Measurements from ENCODE around the gene BPIFB3.

BPIFB3 gene

GRCh38 chr20:33022694-33023438, 30.8 kb upstream of the BPIFB3 start:
- no peak overlapping the region for H3K27ac Mint-ChIP-seq
- no peaks in the 10 kb centered on the region for H3K27me3 Mint-ChIP-seq

GRCh38 chr20:33023439-33024242, 30.1 kb upstream of the BPIFB3 start:
- no peak for DNase-seq
- H3K4me3 Mint-ChIP-seq, result no peak overlapping the region
- H3K4me1 Mint-ChIP-seq, result no peaks in the 10 kb centered on the region
- ATAC-seq, result no peak
- no peaks in the 10 kb centered on the region for H3K36me3 Mint-ChIP-seq (ENCODE audit: low read depth)
- H3K27ac Mint-ChIP-seq, result no peak overlapping the region
- H3K9me3 Mint-ChIP-seq, result no peaks in the 10 kb centered on the region
- no peaks in the 10 kb centered on the region for H3K27me3 Mint-ChIP-seq

More at GRCh38 chr20:33022694-33023438, 30.8 kb upstream of the BPIFB3 start:
- Mint-ChIP-seq H3K9me3 (no peaks in the 10 kb centered on the region), H3K4me3 (no peak overlapping the region), H3K36me3 (ENCODE audit: low read depth) (no peaks in the 10 kb centered on the region), H3K4me1 (no peaks in the 10 kb centered on the region)
- DNase-seq (no peak), ATAC-seq (no peak)

GRCh38 chr20:33024243-33024560, 29.5 kb upstream of the BPIFB3 start:
- Mint-ChIP-seq H3K9me3 (no peaks in the 10 kb centered on the region), H3K4me1 (no peaks in the 10 kb centered on the region), H3K4me3 (no peak overlapping the region), H3K27ac (no peak overlapping the region), H3K27me3 (no peaks in the 10 kb centered on the region), H3K36me3 (ENCODE audit: low read depth) (no peaks in the 10 kb centered on the region)
- ATAC-seq (no peak), DNase-seq (no peak)

GRCh38 chr20:33024609-33025317, 28.9 kb upstream of the BPIFB3 start:
- Mint-ChIP-seq H3K27me3 (no peaks in the 10 kb centered on the region), H3K9me3 (no peaks in the 10 kb centered on the region), H3K4me3 (no peak overlapping the region), H3K36me3 (ENCODE audit: low read depth) (no peaks in the 10 kb centered on the region), H3K4me1 (no peaks in the 10 kb centered on the region), H3K27ac (no peak overlapping the region)
- no peak for ATAC-seq
- DNase-seq, result no peak

GRCh38 chr20:33025318-33025876, 28.3 kb upstream of the BPIFB3 start:
- ATAC-seq, result no peak

GRCh38 chr20:33026072-33026778, 27.5 kb upstream of the BPIFB3 start:
- no peak overlapping the region for H3K4me3 Mint-ChIP-seq
- no peaks in the 10 kb centered on the region for H3K27me3 Mint-ChIP-seq
- DNase-seq (no peak), ATAC-seq (no peak)
- no peaks in the 10 kb centered on the region for H3K4me1 Mint-ChIP-seq
- no peaks in the 10 kb centered on the region for H3K9me3 Mint-ChIP-seq
- no peak overlapping the region for H3K27ac Mint-ChIP-seq
- no peaks in the 10 kb centered on the region for H3K36me3 Mint-ChIP-seq (ENCODE audit: low read depth)

More at GRCh38 chr20:33025318-33025876, 28.3 kb upstream of the BPIFB3 start:
- Mint-ChIP-seq H3K4me1 (no peaks in the 10 kb centered on the region), H3K27me3 (no peaks in the 10 kb centered on the region), H3K4me3 (no peak overlapping the region), H3K9me3 (no peaks in the 10 kb centered on the region), H3K27ac (no peak overlapping the region), H3K36me3 (ENCODE audit: low read depth) (no peaks in the 10 kb centered on the region)
- DNase-seq, result no peak

GRCh38 chr20:33026779-33027759, 26.6 kb upstream of the BPIFB3 start:
- H3K27me3 Mint-ChIP-seq, result no peaks in the 10 kb centered on the region
- no peaks in the 10 kb centered on the region for H3K9me3 Mint-ChIP-seq
- ATAC-seq (no peak), DNase-seq (no peak)
- H3K27ac Mint-ChIP-seq, result no peak overlapping the region
- H3K36me3 Mint-ChIP-seq (ENCODE audit: low read depth), result no peaks in the 10 kb centered on the region
- no peak overlapping the region for H3K4me3 Mint-ChIP-seq
- no peaks in the 10 kb centered on the region for H3K4me1 Mint-ChIP-seq

- no peaks in the 10 kb centered on the region for H3K4me1 Mint-ChIP-seq
- H3K27ac Mint-ChIP-seq, result no peak overlapping the region
- no peaks in the 10 kb centered on the region for H3K36me3 Mint-ChIP-seq (ENCODE audit: low read depth)
- no peak overlapping the region for H3K4me3 Mint-ChIP-seq
- no peaks in the 10 kb centered on the region for H3K27me3 Mint-ChIP-seq
- H3K9me3 Mint-ChIP-seq, result no peaks in the 10 kb centered on the region
- ATAC-seq (no peak), DNase-seq (no peak)
Measured at GRCh38 chr20:33027769-33028751, 25.6 kb upstream of the BPIFB3 start.

- ATAC-seq (no peak), DNase-seq (no peak)
- Mint-ChIP-seq H3K36me3 (ENCODE audit: low read depth) (no peaks in the 10 kb centered on the region), H3K9me3 (no peaks in the 10 kb centered on the region), H3K4me3 (no peak overlapping the region), H3K27me3 (no peaks in the 10 kb centered on the region), H3K27ac (no peak overlapping the region), H3K4me1 (no peaks in the 10 kb centered on the region)
Measured at GRCh38 chr20:33028875-33029274, 24.8 kb upstream of the BPIFB3 start.

GRCh38 chr20:33030076-33030475, 23.6 kb upstream of the BPIFB3 start:
- no peaks in the 10 kb centered on the region for H3K27me3 Mint-ChIP-seq
- ATAC-seq, result no peak
- H3K36me3 Mint-ChIP-seq (ENCODE audit: low read depth), result no peaks in the 10 kb centered on the region

GRCh38 chr20:33030569-33030968, 23.1 kb upstream of the BPIFB3 start:
- ATAC-seq, result no peak
- no peaks in the 10 kb centered on the region for H3K36me3 Mint-ChIP-seq (ENCODE audit: low read depth)
- H3K4me1 Mint-ChIP-seq, result no peaks in the 10 kb centered on the region
- no peak for DNase-seq
- no peak overlapping the region for H3K4me3 Mint-ChIP-seq
- no peaks in the 10 kb centered on the region for H3K27me3 Mint-ChIP-seq
- no peaks in the 10 kb centered on the region for H3K9me3 Mint-ChIP-seq
- H3K27ac Mint-ChIP-seq, result no peak overlapping the region

More at GRCh38 chr20:33030076-33030475, 23.6 kb upstream of the BPIFB3 start:
- Mint-ChIP-seq H3K4me1 (no peaks in the 10 kb centered on the region), H3K4me3 (no peak overlapping the region), H3K27ac (no peak overlapping the region), H3K9me3 (no peaks in the 10 kb centered on the region)
- no peak for DNase-seq

- Mint-ChIP-seq H3K27ac (no peak within 1 kb of the TSS), H3K4me1 (no peaks in the 10 kb centered on the region), H3K9me3 (no peaks in the 10 kb centered on the region), H3K36me3 (ENCODE audit: low read depth) (no peaks in the 10 kb centered on the region), H3K4me3 (no peak within 1 kb of the TSS), H3K27me3 (no peaks in the 10 kb centered on the region)
- ATAC-seq (no peak), DNase-seq (no peak)
Measured at GRCh38 chr20:33031531-33031930, 22.2 kb upstream of the BPIFB3 start, which contains the start of gene BPIFB6. BPIFB6 (plus strand) TSS chr20:33031648; CDS start chr20:33031648, 0 bp downstream.

All from activated naive CD8-positive, alpha-beta T cell treated with anti-CD3 and anti-CD28 coated beads, Interleukin-2, amount 50 U/mL, for 24 hours (primary cell).